ENCODE measurements around the gene ZNF462.

The ZNF462 gene

DNA sequence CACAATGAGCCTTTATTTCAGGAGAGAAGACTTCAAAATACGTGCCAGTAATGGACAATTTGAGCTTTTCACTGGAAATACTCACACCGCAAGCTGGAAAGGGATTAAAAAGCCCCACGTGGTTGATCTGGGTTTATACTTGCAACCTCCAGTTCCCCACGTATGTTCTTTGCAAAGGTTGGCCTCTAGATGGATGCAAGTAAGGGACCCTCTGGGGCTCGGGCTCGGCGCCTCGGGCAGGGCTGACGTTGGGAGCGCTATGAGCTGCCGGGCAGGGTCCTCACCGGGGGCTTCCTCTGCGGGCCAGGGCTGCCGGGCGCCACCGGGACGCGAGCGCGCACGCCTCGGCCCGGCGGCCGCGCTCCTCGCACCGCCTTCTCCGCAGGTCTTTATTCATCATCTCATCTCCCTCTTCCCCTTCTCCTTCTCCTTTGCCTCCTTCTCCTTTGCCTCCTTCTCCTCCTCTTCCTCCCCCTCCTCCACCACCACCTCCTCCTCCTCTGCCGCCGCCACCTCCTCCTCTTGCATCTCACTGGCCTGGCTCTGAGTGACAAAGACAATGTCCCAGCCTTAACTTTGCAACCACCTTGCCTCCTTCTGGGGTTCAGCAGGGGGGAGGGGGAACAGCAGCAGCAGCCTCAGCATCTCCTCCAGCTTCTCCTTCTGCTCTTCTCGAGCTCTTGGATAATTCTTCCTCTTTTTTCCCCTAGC, 701 bp upstream of the ZNF462 start:
- DNase-seq = peak; percentile 35

DNA sequence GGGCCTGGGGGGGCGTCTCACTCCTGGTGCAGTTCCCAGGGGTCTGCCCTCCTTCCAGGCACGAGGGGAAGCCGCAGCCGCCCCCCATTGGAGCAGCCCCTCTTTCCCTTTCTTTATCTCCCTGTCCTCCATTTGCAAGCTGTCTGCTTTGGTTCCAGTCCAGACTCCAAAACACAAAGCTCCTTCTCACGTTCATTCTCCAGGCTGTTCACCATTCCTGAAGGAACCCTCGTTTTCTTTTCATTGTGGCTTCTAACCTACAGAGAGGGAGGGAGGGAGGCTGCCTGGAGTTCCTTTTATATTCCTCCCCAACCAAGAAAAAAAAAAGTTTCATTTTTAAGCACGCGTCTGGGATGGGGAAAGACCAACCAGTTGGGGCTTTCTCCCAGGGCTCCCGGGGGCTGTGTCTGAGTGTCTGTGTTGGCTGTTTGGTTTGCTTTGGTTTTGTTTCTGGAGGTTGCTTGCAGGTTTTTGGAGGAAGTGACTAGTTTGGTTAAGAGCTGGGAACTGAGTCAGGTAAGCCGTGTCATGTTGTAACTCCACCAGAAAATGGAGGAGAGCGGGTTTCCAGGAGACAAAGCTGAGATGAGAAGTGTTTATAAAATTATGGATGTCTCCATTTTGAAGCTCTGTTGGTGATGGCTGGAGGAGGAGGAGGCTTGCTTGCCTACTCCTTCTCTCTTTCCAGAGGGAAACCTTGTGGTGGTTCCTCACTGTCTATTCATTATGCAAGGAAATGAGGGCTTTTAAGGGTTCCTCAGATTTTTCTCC, 1.6 kb downstream of the ZNF462 start:
- DNase-seq = no peak

DNA sequence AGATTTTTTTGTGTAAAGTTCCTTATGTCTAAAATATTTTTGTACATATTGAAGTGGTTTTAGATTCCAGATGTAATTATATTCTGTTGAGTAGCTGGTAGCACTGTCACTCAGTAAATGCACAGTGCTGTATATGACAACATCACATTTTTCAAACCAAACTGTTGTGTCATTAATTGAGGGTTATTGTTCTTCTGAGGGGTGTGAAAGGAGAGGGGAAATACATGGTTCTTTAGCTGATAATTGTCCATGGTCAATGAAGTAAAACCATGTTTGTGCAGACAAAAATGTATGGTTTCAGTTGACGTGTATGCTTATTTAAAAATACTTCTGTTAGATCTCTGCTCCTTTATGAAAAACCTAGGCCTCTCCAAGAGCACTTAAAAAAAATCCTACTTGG, 3.3 kb downstream of the ZNF462 start:
- DNase-seq = no peak

DNA sequence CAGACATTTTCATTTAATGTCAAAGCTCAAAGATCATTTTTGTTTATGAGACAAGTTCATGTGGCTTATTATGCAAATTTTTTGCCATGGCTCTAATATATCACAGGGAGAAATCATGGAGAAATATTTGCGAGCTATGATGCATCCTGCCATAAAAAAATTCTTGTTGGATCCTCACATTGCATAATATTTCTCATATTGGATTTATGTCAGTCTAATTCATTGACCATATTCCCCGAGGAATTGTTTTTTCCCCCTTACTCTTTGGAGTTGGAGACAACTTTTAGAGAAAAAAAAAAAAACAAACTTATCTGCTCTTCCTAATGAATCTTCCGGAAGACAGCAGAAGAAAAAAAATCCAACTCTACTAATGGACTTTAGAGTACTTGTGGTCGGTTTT, 4.3 kb downstream of the ZNF462 start:
- DNase-seq = no peak

DNA sequence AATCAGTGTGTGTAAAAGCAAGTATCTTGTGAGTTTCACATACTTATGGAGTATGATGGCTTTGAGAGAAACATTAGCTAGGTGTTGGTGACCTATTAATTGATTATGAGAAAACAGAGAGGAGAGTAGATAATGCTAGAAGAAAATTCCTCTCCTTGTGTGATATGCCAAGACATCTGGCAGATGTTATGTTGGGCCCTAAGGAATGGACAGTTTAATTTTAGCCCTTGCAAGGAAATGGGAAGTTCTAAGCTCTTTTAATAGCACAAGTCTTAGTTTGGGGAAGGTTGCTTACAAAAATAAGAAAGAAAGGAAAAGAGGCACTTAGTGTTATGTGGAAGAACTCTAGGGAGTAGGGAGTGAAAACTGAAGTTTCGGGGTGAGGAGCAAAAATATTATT, 5.1 kb downstream of the ZNF462 start:
- DNase-seq = no peak

DNA sequence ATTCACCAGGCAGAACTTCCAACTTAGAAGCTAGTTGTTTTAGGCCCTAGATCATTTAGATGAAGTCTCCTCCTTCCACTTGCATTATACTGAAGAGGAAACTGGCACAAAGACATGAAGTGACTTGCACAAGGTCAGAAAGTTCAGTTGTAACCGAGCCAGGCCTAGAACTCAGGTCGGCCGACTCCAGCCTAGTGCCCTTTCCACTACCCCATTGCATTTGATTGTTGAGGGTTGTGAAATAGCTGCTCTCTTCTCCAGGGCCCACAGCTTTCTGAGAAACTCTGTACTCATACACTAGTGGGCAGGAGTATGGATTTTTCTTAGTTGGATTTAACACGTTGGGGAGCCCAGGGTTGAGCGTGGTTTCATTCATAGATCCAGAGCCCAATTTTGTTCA, 5.6 kb downstream of the ZNF462 start:
- DNase-seq = no peak

DNA sequence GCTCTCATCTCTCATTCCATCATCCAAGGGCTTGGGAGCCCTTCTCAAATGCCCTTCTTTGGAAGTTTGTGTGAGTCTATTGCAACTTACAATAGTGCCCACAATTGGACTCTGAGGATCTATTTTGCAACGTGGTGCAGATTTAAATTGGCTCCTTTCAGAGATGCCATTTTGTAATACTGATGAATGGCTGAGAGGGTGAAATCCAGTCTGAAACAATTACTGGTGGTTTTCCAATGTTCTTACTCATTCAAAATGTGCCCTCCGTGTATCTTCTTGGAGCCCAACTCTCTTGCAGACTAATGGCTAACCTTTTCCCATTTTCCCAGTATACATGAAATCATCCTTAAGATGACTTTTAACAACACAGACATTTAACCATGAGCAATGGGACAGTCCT, 6.1 kb downstream of the ZNF462 start:
- DNase-seq = no peak

DNA sequence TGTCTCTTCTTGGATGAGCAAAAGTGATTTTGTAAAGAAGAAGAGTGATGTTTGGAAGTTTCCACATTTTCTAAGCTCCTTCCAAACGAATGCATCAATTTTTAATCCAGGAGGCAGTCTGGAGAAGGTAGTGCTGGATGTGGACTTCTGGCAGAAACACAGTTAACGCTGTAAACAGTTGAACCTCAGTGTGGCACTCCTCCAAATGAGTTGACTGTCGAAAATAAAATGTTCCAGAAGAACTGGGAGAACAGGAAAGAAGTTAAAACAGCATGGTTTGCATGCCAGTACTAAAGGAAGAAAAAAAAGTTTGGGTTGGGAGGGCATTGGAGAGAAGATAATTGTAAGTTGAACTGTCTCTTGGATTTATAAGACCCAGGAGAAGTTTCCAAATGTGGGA, 6.5 kb downstream of the ZNF462 start:
- DNase-seq = no peak

DNA sequence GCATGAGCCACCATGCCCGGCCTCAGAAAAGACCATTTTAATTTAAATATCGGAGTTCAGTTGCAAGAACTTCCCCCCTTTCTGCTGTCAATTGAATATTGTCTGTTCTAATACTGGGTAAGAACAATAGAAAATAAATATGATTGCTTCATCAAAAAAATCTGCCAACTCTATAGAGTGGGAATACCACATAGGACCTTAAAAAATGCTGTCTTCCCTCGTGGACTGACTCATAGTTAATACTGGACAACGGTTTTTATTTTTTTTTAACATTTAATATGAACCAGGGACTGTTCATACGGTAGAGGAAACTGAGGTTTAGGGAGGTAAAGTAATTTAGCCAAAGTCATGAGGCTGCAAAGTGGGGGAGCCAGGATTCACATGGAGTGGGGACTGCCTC, 9.7 kb downstream of the ZNF462 start:
- DNase-seq = no peak

DNA sequence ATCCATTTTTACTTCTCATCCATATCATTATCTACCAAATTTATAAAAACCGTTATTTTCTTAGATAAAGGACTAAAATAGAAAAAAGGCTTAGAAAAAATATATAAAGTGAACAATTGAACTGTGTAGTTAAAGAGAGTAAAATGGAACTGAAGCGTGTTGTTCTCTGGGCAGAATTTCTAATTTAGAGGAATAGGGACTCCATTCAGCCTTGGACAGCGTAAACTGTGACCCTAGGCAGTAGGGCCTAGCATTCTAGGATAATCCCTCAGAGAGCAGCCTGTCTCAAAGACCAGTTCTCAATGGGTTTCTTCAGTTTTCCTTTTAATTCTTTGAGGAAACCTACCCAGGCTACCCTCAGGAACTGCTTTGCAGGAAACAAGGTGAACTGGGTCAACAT, 11.1 kb downstream of the ZNF462 start:
- DNase-seq = no peak

DNA sequence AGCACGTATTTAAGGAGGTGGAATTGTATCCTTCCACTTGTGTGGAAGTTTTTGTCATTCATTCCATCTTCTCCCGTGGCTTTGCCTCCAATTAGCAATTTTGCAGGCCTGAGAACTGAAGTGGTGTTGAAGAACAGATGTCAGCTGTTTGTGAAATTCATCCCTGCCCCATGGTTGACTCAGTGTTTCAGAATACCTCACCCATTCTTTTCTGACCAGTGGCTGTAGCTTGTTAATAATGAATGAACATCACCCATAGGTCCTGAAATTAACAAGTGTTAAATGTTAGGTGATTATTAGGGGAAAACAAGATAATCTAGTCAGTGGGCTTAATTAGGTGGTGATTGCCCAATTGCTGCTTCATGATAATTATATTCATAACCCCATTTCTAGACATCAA, 11.7 kb downstream of the ZNF462 start:
- no peak for DNase-seq

DNA sequence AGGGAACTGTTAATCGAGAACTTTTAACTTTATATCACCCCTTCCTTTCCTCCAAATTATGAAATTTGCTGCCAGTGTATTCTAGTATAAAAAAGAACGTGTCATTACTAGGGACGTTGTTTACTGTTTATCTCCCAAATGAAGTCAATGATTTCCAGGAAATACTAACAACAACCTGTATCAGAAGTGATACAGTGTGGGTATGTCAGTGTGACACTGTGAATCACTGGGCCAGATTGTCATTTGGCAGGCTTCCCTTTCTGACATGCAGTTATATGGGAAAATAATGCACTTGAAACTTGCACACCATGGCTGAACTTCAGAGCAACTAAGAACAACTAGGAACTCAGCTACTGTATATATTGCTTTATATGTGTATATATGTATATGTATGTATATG, 12.6 kb downstream of the ZNF462 start:
- DNase-seq = no peak

DNA sequence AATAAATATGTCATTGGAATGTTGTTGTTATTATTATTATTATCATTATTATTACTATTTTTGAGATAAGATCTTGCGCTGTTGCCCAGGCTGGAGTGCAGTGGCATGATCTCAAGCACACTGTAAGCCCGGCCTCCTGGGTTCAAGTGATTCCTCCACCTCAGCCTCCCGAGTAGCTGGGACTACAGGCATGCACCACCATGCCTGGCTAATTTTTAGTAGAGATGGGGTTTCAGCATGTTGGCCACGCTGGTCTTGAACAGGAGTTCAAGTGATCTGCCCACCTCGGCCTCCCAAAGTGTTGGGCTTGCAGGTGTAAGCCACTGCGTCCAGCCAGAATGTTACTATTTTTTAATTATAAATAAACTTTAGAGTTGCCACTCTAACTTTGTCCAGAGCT, 14.4 kb downstream of the ZNF462 start:
- no peak for DNase-seq

DNA sequence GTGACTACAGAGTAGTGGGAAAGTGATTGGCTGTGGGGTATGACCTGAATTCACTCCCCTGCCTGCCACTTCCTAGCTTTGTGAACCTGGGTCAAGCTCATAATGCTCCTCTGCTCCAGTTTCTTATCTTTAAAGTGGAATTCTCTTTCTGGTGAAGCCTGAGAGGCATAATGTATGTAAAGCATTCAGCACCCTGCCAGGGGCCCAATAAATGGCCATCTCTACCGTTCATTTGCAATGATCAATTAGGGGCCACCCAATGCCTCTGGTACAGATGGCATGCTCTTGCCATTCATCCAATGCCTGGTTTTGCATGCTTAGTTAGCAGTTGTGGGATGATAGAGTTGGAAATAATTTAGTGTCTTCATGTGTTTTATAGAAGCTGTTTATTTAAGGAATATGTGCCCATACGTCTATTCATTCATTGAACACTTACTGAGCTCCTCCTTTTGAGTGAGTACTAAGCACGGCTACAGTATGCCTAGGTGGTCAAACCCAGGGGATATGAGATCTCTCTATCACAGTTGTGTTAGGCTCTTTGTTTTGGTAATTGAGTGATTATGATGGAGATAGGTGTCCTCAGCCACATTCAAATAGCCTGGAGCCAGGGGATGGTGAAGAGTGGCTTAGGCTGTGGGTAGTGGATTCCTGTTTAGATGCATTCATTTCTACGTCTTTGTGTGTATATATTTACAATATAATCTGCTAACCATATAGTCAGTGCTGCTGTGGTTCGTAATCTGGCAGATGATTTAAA, 15.3 kb downstream of the ZNF462 start:
- no peak for DNase-seq

DNA sequence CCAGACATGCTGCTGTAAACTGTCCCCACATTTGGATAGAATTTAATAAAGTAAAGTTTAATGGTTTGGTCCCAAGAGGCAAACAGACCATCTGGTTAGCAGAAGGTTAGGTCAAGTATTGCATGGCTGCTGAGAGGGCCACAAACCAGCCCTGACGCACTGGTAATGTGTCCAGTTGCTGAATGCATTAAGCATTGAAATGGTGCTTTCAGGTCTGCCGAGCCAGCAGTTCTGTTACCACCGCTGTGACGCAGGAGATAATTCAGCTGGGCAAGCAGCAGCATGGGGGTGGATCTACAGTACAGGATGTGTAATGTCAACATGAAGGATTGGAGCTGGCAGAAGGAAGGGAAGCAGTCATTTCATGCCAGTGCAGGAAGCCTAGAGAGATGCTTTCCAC, 16.0 kb downstream of the ZNF462 start:
- peak; percentile 92 for DNase-seq

DNA sequence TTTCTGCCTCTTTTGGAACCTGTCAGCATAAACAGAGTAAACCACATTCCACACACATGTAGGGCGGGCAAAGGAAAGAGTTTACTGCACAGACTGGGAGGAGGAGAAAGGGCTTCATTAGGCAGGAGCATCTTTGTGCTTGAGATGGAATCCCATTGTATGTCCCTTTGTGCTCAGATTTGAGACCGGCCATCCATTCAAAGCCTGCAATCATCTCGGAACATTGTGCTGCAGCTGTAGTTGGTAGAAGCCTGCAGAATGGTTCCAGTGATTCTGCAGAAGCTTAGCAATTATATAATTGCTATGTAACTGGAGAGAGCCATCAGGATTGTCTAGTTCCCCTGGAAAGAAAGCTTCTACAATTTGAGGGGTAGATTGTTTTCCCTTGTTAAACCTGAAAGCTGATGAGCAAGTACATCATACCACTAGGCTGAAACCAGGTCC, 16.5 kb downstream of the ZNF462 start:
- no peak for DNase-seq

DNA sequence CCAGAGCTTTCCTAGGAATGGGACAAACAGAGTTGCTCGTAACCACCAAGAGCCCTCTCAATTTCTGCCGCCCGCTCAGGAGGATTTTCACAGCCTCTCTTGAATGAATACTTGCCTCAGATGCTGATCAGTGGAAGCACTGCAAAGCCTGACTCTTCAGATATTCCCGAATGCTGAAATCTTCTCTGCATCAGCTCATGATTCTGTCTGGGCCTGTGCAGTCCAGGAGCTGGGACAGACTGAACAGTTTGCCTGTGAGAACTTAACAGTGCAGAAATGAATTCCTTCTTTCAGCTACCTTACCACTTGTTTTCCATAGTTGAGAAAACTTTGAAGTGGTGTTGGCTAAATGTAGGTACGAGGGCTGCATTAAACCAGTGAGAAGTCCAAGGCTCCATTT, 17.1 kb downstream of the ZNF462 start:
- DNase-seq = no peak

DNA sequence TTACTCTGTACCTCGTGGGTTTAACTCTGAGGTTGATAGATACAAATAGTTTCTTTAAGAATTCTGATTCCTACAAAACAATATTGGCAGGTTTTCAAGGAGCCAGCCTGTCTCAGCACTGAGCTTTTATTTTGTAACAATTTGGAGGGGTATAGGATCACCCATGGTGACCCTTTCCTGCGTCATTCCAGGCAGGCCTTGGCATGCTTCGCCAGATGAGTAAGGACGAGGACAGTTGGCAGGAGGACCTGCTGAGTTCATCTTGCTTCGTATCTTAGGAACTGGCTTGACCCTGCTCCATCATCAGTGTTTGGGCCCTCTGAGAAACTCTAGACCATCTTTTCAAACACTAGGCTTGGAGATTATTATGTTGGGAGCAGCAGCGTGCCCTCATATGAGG, 17.9 kb downstream of the ZNF462 start:
- no peak for DNase-seq

DNA sequence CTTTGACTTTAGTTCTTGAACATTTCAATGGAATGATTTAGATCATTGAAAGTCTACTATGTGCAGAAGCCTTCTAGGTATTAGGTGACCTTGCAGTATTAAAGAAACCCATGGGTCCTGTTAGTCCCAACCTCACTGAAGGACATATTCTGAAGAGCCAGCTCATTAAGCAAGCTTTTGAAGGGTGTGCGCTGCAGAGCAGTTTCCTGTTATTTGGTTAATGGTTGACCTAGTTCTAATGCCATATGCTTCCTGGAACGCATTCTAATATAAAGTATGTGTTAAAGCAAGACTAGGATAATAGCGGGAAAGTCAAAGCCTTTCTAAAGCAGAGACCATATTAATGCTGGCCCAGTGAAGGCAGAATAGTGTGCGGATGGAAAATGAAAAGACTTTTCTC, 20.1 kb downstream of the ZNF462 start:
- no peak for DNase-seq

DNA sequence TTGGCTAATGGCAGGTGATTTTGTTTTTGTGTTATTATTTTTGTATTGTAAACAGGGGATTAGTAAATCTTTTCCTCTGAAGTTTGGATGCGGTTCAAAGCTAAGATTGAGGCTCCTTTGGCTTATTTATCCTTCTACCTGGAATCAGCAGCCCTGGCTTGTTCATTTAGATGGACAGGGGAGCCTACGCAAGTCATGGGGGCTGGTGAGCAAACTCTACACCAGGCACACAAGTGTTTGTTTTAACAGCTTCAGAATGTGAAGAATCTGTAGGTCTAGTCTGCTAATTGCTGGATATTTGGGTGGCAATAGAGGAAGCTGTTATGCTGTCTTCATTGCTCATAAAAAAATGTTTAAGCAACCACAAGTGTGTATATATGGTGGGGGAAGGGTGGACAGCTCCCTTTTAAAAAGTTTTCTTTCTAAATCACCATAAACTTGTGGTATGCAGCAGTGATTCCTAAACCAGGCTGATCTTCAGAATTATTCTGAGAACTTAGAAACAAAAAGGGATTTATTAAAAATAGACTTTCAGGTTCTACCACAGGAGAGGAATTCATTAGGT, 20.7 kb downstream of the ZNF462 start:
- DNase-seq = no peak

DNA sequence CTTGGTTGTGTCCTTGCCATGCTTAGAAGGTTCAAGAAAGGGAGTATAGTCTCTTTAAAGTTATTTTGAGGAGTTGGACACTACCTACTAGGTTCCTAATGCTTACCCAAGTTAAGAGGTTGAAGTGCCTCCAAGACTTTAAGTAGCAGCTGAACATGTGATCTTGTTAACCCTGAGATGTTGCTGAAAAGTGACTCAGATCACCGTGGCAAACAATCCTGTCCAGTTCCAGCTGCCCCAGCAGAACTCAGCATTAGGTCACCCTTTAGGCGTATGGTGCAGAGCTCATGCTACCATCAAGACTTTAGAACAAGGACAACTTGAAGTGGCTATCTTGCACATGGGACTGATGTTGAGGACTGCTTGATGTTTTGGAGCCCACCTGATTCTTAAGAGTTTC, 22.5 kb downstream of the ZNF462 start:
- peak; percentile 71 for DNase-seq

DNA sequence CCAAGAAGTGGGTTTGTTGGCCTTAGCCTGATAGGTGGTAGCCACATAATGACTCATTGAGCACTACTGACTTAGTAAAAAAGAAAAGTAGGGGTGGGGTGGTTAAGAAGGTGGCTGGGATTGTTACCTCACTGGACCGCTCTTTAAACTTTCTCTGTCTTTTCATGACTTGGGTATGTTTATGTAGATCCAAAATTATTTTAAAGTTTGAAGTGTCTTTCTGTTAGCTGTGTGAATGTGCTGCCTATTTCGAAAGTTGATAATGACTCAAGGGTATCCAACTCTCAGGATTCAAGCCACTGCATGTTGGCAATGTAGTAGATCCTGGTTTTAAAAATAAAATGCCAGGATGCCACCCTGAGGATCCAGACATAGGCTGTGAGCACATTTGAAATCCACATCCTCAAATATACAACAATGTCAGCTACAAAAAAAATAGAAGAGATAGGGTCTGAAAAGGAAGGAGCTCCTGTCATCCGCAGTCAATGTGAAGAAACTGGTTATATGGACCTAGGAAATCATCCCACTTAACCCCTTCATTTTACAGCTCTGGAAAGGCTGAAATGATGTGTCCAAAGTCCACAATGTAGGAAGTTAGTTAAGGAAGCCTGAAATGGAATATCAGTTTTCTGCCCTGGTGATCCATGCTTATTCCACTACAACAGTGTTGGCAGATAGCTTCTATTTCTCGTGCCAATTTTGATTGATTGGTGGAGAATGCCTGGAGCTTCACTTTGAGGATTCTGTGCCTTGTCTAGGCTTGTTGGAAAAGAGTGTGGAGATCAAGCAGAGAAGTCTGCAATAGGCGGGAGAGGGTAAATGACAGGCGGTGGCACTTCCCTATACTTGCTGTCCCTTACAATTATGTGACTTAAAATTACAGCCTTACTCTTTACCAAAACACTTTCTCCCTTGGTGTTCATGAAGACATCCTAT, 23.4 kb downstream of the ZNF462 start:
- DNase-seq = peak; percentile 45

Measured in NCI-H226 (cell line).